Kidney glomerular epithelial cell (primary cell): Measurements from ENCODE around the gene CAMK2A.
"Not testable (repeated sequence)": the region's sequence is repeated elsewhere in the genome, so short reads cannot be mapped to it uniquely, and the experiment has no call there.

ENCODE experiments used
- DNase-seq: peaks from one replicate; lab custom pipeline; 2025; lab: John Stamatoyannopoulos, UW

Gene CAMK2A

GRCh38 chr5:150234576-150235499 lies 54.7 kb downstream of the CAMK2A start:
- DNase-seq, result no peak

- not testable (repeated sequence) for DNase-seq
Measured at GRCh38 chr5:150233706-150234105, 55.9 kb downstream of the CAMK2A start.

- no peak for DNase-seq
Measured at GRCh38 chr5:150230842-150231241, 58.7 kb downstream of the CAMK2A start.

GRCh38 chr5:150229571-150229970 lies 60.0 kb downstream of the CAMK2A start:
- DNase-seq, result no peak

GRCh38 chr5:150227606-150228273 lies 61.8 kb downstream of the CAMK2A start:
- DNase-seq, result no peak

GRCh38 chr5:150227036-150227435 lies 62.5 kb downstream of the CAMK2A start:
- DNase-seq, result no peak

- DNase-seq, result no peak
Measured at GRCh38 chr5:150224483-150225027, 65.0 kb downstream of the CAMK2A start.

GRCh38 chr5:150223474-150223873 lies 66.1 kb downstream of the CAMK2A start:
- DNase-seq, result no peak

- no peak for DNase-seq
Measured at GRCh38 chr5:150222906-150223305, 66.7 kb downstream of the CAMK2A start.

- no peak for DNase-seq
Measured at GRCh38 chr5:150221471-150221870, 68.1 kb downstream of the CAMK2A start.

GRCh38 chr5:150219861-150220260 lies 69.7 kb downstream of the CAMK2A start:
- no peak for DNase-seq

- no peak for DNase-seq
Measured at GRCh38 chr5:150219142-150219541, 70.4 kb downstream of the CAMK2A start.

GRCh38 chr5:150218693-150219035 lies 70.9 kb downstream of the CAMK2A start:
- DNase-seq, result no peak

GRCh38 chr5:150217873-150218692 lies 71.5 kb downstream of the CAMK2A start:
- DNase-seq, result peak; percentile 50

GRCh38 chr5:150217038-150217437 lies 72.5 kb downstream of the CAMK2A start:
- no peak for DNase-seq

- DNase-seq, result no peak
Measured at GRCh38 chr5:150215979-150216944, 73.3 kb downstream of the CAMK2A start.

- no peak for DNase-seq
Measured at GRCh38 chr5:150214289-150214688, 75.3 kb downstream of the CAMK2A start.

- no peak for DNase-seq
Measured at GRCh38 chr5:150213530-150213929, 76.0 kb downstream of the CAMK2A start.

GRCh38 chr5:150211156-150212030 lies 78.2 kb downstream of the CAMK2A start:
- no peak for DNase-seq

GRCh38 chr5:150210644-150211043 lies 78.9 kb downstream of the CAMK2A start:
- DNase-seq, result no peak
